HepG2 (cell line): Measurements from ENCODE around the gene USP20. TPM values are rescaled to one million over a fixed set of nuclear protein-coding genes. Genes with fewer than 3 reads are reported as not detected.

Source experiments
- CHD4 ChIP-seq: fragments of 200-600 bp; sonication (generic); IDR thresholded peaks from 2 replicates; pipeline ENCODE4 v1.7.0; 2017; ENCODE audit warnings: mild to moderate bottlenecking, low read length, borderline replicate concordance
- FOXJ3 ChIP-seq: sonication (generic); formaldehyde crosslinking; IDR thresholded peaks from 2 replicates; pipeline ENCODE4 v1.4.0; 2020; ENCODE audit warnings: missing genetic modification reagents, mild to moderate bottlenecking, borderline replicate concordance
- HIVEP1 ChIP-seq: sonication (generic); formaldehyde crosslinking; IDR thresholded peaks from 2 replicates; pipeline ENCODE4 v1.4.0; 2020; ENCODE audit warnings: mild to moderate bottlenecking, missing genetic modification reagents
- HNF1B ChIP-seq: sonication (generic); formaldehyde crosslinking; IDR thresholded peaks from 2 replicates; pipeline ENCODE4 v1.5.1; 2020; ENCODE audit warnings: mild to moderate bottlenecking, moderate library complexity, missing genetic modification reagents
- JUN ChIP-seq: sonication (generic); formaldehyde crosslinking; IDR thresholded peaks from 2 replicates; pipeline ENCODE4 v1.4.0; 2020; ENCODE audit warnings: mild to moderate bottlenecking, missing genetic modification reagents
- KAT7 ChIP-seq: IDR thresholded peaks from 2 replicates; pipeline ENCODE4 v1.6.1; 2018; ENCODE audit warnings: borderline replicate concordance, missing compliant biosample characterization
- KLF9 ChIP-seq: IDR thresholded peaks from 2 replicates; pipeline ENCODE4 v1.6.1; 2016; ENCODE audit warnings: low read depth
- POLR2G ChIP-seq: fragments of 200-400 bp; formaldehyde crosslinking; IDR thresholded peaks from 2 replicates; pipeline ENCODE4 v1.6.1; 2018; ENCODE audit warnings: mild to moderate bottlenecking, low read depth, low read length, moderate library complexity
- RNF2 ChIP-seq: fragments of 450-650 bp; conservative IDR thresholded peaks from 2 replicates; pipeline ENCODE4 v1.6.1; 2016; ENCODE audit warnings: low read depth
- SRSF4 ChIP-seq: fragments of 200-400 bp; formaldehyde crosslinking; IDR thresholded peaks from one replicate; pipeline ENCODE4 v1.6.1; 2018; ENCODE audit warnings: mild to moderate bottlenecking, low read depth, low read length, moderate library complexity; ENCODE audit not compliant: poor library complexity, severe bottlenecking
- TBP ChIP-seq: sonication (generic); formaldehyde crosslinking; IDR thresholded peaks from 2 replicates; pipeline ENCODE4 v1.5.0; 2020; ENCODE audit warnings: missing genetic modification reagents
- TCF12 ChIP-seq, 2 experiments: fragments of 450-650 bp in 1 of 2; sonication (generic) in 1 of 2; formaldehyde crosslinking in 1 of 2; IDR thresholded peaks; 2 replicates each; pipeline versions ENCODE4 v1.6.1 to v1.8.0; 2017 to 2022; ENCODE audit warnings: antibody characterized with exemption in 1 of 2, mild to moderate bottlenecking in 1 of 2, missing genetic modification reagents in 1 of 2, moderate library complexity in 1 of 2
- TCF7 ChIP-seq: sonication (generic); IDR thresholded peaks from 2 replicates; pipeline ENCODE4 v1.6.1; 2016; ENCODE audit warnings: antibody characterized with exemption, low read depth
- ZNF333 ChIP-seq: sonication (generic); formaldehyde crosslinking; IDR thresholded peaks from 2 replicates; pipeline ENCODE4 v1.4.0; 2020; ENCODE audit warnings: mild to moderate bottlenecking, missing genetic modification reagents, borderline replicate concordance
- ZNF354B ChIP-seq: sonication (generic); formaldehyde crosslinking; IDR thresholded peaks from 2 replicates; pipeline ENCODE4 v1.8.0; 2022; ENCODE audit warnings: mild to moderate bottlenecking, missing genetic modification reagents
- ZNF691 ChIP-seq: sonication (generic); formaldehyde crosslinking; IDR thresholded peaks from 2 replicates; pipeline ENCODE4 v1.4.0; 2020; ENCODE audit warnings: missing genetic modification reagents, low read depth, mild to moderate bottlenecking, borderline replicate concordance
- ZNF724P ChIP-seq: sonication (generic); formaldehyde crosslinking; IDR thresholded peaks from 2 replicates; pipeline ENCODE4 v1.8.0; 2022; ENCODE audit warnings: missing genetic modification reagents, borderline replicate concordance
- polyA plus RNA-seq, 8 experiments: library from polyadenylated mRNA; depleted of rRNA in 3 of 8; stranded (reverse) in 7 of 8; unstranded in 1 of 8; fragments of >200 nt; fragmentation: Illumina TruSeq in 4 of 8; extraction: Trizol in 4 of 8; gene quantifications; 2 replicates each; pipeline versions ENCODE4 v1.2.1 to v1.2.3, GENCODE V29; 2011 to 2016; ENCODE audit warnings: low read depth in 4 of 8, missing spikeins in 1 of 8, mixed read lengths in 1 of 8; ENCODE audit not compliant: insufficient read depth in 1 of 8
- total RNA-seq, 5 experiments: library from RNA; depleted of rRNA; stranded (reverse); fragments of >200 nt; fragmentation: Illumina TruSeq; extraction: Trizol; gene quantifications; 2 replicates each; pipeline ENCODE4 v1.2.3, GENCODE V29; 2016; ENCODE audit warnings: low read depth in 1 of 5
- TF ChIP-seq, protein P1 (sequence below): sonication (generic); formaldehyde crosslinking; IDR thresholded peaks from 2 replicates; pipeline ENCODE4 v1.4.0; 2020; ENCODE audit warnings: mild to moderate bottlenecking, missing genetic modification reagents
- TF ChIP-seq, protein P2 (sequence below): sonication (generic); formaldehyde crosslinking; IDR thresholded peaks from 2 replicates; pipeline ENCODE4 v1.5.1; 2020; ENCODE audit warnings: missing genetic modification reagents, mild to moderate bottlenecking, borderline replicate concordance
- TF ChIP-seq, protein P3 (sequence below): sonication (generic); formaldehyde crosslinking; IDR thresholded peaks from 2 replicates; pipeline ENCODE4 v1.8.0; 2022; ENCODE audit warnings: mild to moderate bottlenecking, missing genetic modification reagents

The USP20 gene
- total and polyA plus RNA-seq, 2 of the 13 experiments (the other 11 are each of a cell fraction or from before 2014, with no cell fraction given), result 4.4 to 5.9 TPM

DNA sequence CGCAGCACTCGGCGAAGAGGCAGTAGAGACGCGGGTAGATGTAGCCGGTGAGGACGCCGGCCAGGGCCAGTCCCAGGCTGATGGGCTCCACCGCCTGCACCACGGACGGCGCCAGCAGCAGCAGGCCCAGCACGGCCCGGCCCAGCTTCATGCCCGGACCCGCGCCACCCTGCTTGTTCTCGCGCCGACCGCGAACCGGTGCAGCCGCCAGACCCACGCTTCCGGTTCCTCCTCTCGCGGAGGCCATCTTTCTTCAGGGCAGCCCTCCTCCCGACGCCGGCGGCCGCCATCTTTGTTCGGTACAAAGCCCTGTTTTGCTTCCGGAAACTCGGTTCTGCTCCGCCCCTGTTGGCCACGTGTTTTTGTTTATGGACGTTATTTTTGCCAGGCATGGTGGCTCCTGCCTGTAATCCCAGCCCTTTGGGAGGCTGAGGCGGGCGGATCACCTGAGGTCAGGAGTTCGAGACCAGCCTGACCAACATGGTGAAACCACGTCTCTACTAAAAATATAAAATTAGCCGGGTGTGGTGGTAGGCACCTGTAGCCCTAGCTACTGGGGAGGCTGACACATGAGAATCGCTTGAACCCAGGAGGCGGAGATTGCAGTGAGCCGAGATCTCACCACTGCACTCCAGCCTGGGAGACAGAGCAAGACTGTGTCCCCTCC, 11.2 kb upstream of the USP20 start, which contains the start of gene TOR1A (continued):
- peak; percentile 88 for TF ChIP-seq HNF1B (CRISPR knock-in tag)
- no peak for TF ChIP-seq KLF9 (CRISPR knock-in tag)
- TF ChIP-seq, protein P1, sequence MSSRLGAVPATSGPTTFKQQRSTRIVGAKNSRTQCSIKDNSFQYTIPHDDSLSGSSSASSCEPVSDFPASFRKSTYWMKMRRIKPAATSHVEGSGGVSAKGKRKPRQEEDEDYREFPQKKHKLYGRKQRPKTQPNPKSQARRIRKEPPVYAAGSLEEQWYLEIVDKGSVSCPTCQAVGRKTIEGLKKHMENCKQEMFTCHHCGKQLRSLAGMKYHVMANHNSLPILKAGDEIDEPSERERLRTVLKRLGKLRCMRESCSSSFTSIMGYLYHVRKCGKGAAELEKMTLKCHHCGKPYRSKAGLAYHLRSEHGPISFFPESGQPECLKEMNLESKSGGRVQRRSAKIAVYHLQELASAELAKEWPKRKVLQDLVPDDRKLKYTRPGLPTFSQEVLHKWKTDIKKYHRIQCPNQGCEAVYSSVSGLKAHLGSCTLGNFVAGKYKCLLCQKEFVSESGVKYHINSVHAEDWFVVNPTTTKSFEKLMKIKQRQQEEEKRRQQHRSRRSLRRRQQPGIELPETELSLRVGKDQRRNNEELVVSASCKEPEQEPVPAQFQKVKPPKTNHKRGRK (CRISPR knock-in tag), result no peak
- TF ChIP-seq FOXJ3 (CRISPR knock-in tag), result peak; percentile 74; the same call in 1 of the 2 replicates
- 0 out of 2 replicates have a peak, but pooled peaks have one; percentile 58 for TF ChIP-seq ZNF354B (CRISPR knock-in tag)
- no peak for TF ChIP-seq ZNF724P (CRISPR knock-in tag)
- 0 out of 2 replicates have a peak, but pooled peaks have one; percentile 4 for TF ChIP-seq TCF7
- peak; percentile 58; the same call in 1 of the 2 replicates for TF ChIP-seq ZNF691 (CRISPR knock-in tag)
- 0 out of 2 replicates have a peak, but pooled peaks have one; percentile 38 for TF ChIP-seq RNF2
- TF ChIP-seq, protein P2, sequence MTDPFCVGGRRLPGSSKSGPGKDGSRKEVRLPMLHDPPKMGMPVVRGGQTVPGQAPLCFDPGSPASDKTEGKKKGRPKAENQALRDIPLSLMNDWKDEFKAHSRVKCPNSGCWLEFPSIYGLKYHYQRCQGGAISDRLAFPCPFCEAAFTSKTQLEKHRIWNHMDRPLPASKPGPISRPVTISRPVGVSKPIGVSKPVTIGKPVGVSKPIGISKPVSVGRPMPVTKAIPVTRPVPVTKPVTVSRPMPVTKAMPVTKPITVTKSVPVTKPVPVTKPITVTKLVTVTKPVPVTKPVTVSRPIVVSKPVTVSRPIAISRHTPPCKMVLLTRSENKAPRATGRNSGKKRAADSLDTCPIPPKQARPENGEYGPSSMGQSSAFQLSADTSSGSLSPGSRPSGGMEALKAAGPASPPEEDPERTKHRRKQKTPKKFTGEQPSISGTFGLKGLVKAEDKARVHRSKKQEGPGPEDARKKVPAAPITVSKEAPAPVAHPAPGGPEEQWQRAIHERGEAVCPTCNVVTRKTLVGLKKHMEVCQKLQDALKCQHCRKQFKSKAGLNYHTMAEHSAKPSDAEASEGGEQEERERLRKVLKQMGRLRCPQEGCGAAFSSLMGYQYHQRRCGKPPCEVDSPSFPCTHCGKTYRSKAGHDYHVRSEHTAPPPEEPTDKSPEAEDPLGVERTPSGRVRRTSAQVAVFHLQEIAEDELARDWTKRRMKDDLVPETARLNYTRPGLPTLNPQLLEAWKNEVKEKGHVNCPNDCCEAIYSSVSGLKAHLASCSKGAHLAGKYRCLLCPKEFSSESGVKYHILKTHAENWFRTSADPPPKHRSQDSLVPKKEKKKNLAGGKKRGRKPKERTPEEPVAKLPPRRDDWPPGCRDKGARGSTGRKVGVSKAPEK, result no peak
- TF ChIP-seq CHD4, result peak; percentile 64; the same call in 1 of the 2 replicates
- TF ChIP-seq KAT7 (CRISPR knock-in tag), result peak; percentile 64; the same call in 1 of the 2 replicates
- TF ChIP-seq ZNF333, result peak; percentile 85; the same call in 1 of the 2 replicates
- no peak for TF ChIP-seq SRSF4
- TF ChIP-seq TCF12 (IDR thresholded peaks at IDR 0.05), result no peak
- TF ChIP-seq TCF12 (CRISPR knock-in tag; IDR thresholded peaks at IDR 0.05), result no peak
- peak; percentile 90 for TF ChIP-seq POLR2G
- peak; percentile 78 for TF ChIP-seq JUN (CRISPR knock-in tag)
- no peak for TF ChIP-seq TBP
- TF ChIP-seq, protein P3, sequence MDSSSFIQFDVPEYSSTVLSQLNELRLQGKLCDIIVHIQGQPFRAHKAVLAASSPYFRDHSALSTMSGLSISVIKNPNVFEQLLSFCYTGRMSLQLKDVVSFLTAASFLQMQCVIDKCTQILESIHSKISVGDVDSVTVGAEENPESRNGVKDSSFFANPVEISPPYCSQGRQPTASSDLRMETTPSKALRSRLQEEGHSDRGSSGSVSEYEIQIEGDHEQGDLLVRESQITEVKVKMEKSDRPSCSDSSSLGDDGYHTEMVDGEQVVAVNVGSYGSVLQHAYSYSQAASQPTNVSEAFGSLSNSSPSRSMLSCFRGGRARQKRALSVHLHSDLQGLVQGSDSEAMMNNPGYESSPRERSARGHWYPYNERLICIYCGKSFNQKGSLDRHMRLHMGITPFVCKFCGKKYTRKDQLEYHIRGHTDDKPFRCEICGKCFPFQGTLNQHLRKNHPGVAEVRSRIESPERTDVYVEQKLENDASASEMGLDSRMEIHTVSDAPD, result peak; percentile 64; the same call in 1 of the 2 replicates
- TF ChIP-seq HIVEP1 (CRISPR knock-in tag), result peak; percentile 72; the same call in 1 of the 2 replicates
